Measurements from ENCODE around the gene BCL2L15. TPM values are rescaled to one million over a fixed set of nuclear protein-coding genes. Genes with fewer than 3 reads are reported as not detected.

BCL2L15 gene
- polyA plus RNA-seq, 2 donors: 4.2 to 4.6 TPM

DNA sequence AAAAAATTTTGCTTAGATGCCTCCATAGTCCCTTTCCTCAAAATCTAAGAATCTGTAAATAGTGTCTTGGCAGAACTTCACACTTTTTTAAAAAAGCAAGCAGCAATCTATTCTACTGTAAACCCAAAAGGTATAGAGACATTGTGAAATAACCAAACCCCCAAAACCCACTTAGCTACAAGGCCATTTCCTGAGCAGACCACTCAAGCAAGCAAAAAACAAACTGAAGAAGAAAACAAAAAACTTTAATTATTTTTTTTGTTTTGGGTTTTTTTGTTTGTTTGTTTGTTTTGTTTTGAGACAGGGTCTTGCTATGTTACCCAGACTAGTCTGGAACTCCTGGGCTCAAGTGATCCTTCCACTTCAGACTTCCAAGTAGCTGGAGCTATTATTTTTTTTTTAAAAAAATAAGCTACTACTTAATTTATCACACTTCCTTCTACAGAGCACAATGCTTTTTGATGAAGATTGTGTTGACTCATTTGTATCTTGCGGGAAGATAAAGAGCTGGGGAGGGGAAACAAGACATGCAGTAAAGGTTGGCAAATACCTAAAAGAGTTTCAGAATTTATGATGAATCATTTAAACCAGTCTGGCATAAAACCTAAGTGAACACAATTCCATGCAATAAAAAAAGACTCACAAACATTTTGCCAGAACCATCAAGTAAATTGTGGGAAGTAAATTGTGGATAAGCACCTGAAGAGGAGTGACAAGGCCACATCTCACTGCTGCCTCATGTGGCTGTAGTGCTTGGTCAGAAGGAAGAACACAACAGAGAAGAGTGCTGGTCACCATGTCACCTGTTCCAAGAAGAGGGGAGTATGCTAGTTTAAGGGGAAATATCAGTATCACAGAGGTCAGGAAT is 13.1 kb downstream of the BCL2L15 start:
- Histone ChIP-seq H3K36me3 (ENCODE audit: control insufficient read depth in 2 of 2, insufficient read depth in 2 of 2, low read length in 1 of 2) (no peaks in the 10 kb centered on the region), H3K27me3 (ENCODE audit: control insufficient read depth in 1 of 2, insufficient read depth in 2 of 2, low read length in 2 of 2) (no peaks in the 10 kb centered on the region), H3K4me3 (ENCODE audit: low read depth in 1 of 2, low read length in 2 of 2) (no peak overlapping the region), H3K4me1 (ENCODE audit: control insufficient read depth in 2 of 2, insufficient read depth in 2 of 2, low read length in 1 of 2) (no peaks in the 10 kb centered on the region), H3K27ac (ENCODE audit: low read depth in 2 of 2, low read length in 1 of 2) (peak overlapping the region; percentile 21 to 52), H3K9me3 (ENCODE audit: control insufficient read depth in 2 of 2, insufficient read depth in 1 of 2, low read depth in 1 of 2, low read length in 1 of 2) (no peaks in the 10 kb centered on the region)
- WGBS, 2 donors: 29% methylated on average over 1 of the region's 1 CpG

DNA sequence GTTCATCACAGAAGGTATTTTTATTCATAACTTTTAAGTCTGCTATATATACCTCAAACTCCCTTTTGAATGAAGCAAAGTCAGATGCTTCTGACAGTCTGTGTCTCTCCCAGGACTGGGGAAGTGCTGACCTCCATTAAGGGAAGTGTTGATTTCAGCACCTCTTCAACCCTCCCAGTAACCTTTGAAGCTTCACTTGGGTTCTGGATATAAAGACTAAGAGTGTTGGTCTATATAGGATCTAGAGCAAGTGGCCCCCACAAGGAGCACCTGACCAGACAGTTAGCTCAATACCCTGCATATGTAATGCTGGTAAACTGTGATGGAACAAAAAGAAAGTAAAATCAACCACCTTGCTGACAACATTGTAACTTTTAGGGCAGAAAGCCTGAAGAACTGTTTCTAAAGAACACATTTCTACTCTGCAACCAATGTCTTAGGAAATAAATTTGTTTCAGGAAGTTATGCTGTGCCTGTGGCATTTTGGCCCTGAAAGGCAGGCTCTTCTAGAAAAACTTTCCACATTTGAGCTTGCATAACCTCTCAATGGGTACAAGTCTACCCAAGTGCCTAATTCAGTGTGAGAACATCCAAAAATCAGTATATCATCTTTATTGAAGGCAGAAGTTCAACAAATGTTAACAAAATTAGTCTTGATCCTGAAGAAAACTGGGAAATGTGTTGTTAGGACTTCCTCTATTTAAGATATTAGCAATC is 15.0 kb downstream of the BCL2L15 start:
- no peaks in the 10 kb centered on the region for H3K9me3 ChIP-seq (ENCODE audit: control insufficient read depth in 2 of 2, insufficient read depth in 1 of 2, low read depth in 1 of 2, low read length in 1 of 2)
- peak overlapping the region; percentile 35 to 52 for H3K27ac ChIP-seq (ENCODE audit: low read depth in 2 of 2, low read length in 1 of 2)
- no peaks in the 10 kb centered on the region for H3K27me3 ChIP-seq (ENCODE audit: control insufficient read depth in 1 of 2, insufficient read depth in 2 of 2, low read length in 2 of 2)
- H3K36me3 ChIP-seq (ENCODE audit: control insufficient read depth in 2 of 2, insufficient read depth in 2 of 2, low read length in 1 of 2): no peaks in the 10 kb centered on the region
- no peak overlapping the region for H3K4me3 ChIP-seq (ENCODE audit: low read depth in 1 of 2, low read length in 2 of 2)
- H3K4me1 ChIP-seq (ENCODE audit: control insufficient read depth in 2 of 2, insufficient read depth in 2 of 2, low read length in 1 of 2): no peaks in the 10 kb centered on the region

DNA sequence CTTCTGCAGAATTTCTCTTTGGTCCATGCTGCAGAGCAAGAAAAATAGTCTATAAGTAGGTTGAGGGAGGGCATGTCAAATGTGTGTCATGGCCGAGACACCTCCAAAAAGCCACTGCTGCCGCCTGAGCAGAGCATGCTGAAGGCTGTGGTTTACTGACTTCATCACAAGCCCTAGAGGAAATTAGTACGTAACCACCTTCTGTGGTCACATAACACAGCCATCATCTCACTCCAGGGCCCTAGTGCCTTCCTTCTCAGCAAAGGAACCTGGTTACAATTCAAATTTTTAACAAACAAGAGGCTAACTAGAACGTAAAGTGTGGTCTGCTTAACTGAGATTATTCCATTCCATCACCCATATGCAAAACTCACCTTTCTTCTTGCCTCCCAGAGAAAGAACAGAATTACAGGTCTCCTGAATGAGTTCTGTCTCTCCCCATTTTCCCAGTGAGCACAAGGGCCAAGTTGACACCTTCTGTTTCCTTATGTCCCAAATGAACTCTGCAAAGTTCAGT is 15.7 kb downstream of the BCL2L15 start, which contains the start of gene PTPN22:
Gene PTPN22 (minus strand): TSS at position 116 of the 517 bp plus-strand sequence.
- no peak within 1 kb of the TSS for H3K4me3 ChIP-seq (ENCODE audit: low read depth in 1 of 2, low read length in 2 of 2)
- WGBS, 2 donors: 71 to 77% methylated on average over 4 of the region's 4 CpGs

DNA sequence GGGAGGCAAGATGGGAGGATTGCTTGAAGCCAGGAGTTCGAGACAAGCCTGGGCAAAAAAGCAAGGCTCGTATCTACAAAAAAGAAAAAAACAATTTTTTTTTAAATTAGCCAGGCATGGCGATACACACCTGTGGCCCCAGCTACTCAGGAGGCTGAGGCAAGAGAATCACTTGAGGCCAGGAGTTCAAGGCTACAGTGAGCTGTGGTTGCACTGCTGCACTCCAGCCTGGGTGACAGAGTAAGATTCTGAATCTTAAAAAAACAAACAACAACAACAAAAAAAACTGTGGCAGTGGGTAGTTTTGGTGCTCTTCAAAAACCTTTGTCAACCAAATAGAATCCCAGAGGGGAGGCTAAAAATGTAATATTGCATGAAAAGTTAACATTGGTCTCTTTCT is 16.6 kb downstream of the BCL2L15 start:
- no peaks in the 10 kb centered on the region for H3K36me3 ChIP-seq (ENCODE audit: control insufficient read depth in 2 of 2, insufficient read depth in 2 of 2, low read length in 1 of 2)
- H3K4me3 ChIP-seq (ENCODE audit: low read depth in 1 of 2, low read length in 2 of 2): no peak overlapping the region
- no peaks in the 10 kb centered on the region for H3K4me1 ChIP-seq (ENCODE audit: control insufficient read depth in 2 of 2, insufficient read depth in 2 of 2, low read length in 1 of 2)
- 83 to 85% methylated on average over 3 of the region's 3 CpGs for WGBS, 2 donors
- no peak overlapping the region for H3K27ac ChIP-seq (ENCODE audit: low read depth in 2 of 2, low read length in 1 of 2)
- H3K9me3 ChIP-seq (ENCODE audit: control insufficient read depth in 2 of 2, insufficient read depth in 1 of 2, low read depth in 1 of 2, low read length in 1 of 2): no peaks in the 10 kb centered on the region
- H3K27me3 ChIP-seq (ENCODE audit: control insufficient read depth in 1 of 2, insufficient read depth in 2 of 2, low read length in 2 of 2): no peaks in the 10 kb centered on the region

More for the DNA sequence above, 15.7 kb downstream of the BCL2L15 start, which contains the start of gene PTPN22:
- Histone ChIP-seq H3K27ac (ENCODE audit: low read depth in 2 of 2, low read length in 1 of 2) (peak within 1 kb of the TSS; percentile 35 to 52), H3K4me1 (ENCODE audit: control insufficient read depth in 2 of 2, insufficient read depth in 2 of 2, low read length in 1 of 2) (no peaks in the 10 kb centered on the region), H3K27me3 (ENCODE audit: control insufficient read depth in 1 of 2, insufficient read depth in 2 of 2, low read length in 2 of 2) (no peaks in the 10 kb centered on the region), H3K9me3 (ENCODE audit: control insufficient read depth in 2 of 2, insufficient read depth in 1 of 2, low read depth in 1 of 2, low read length in 1 of 2) (no peaks in the 10 kb centered on the region), H3K36me3 (ENCODE audit: control insufficient read depth in 2 of 2, insufficient read depth in 2 of 2, low read length in 1 of 2) (no peaks in the 10 kb centered on the region)

DNA sequence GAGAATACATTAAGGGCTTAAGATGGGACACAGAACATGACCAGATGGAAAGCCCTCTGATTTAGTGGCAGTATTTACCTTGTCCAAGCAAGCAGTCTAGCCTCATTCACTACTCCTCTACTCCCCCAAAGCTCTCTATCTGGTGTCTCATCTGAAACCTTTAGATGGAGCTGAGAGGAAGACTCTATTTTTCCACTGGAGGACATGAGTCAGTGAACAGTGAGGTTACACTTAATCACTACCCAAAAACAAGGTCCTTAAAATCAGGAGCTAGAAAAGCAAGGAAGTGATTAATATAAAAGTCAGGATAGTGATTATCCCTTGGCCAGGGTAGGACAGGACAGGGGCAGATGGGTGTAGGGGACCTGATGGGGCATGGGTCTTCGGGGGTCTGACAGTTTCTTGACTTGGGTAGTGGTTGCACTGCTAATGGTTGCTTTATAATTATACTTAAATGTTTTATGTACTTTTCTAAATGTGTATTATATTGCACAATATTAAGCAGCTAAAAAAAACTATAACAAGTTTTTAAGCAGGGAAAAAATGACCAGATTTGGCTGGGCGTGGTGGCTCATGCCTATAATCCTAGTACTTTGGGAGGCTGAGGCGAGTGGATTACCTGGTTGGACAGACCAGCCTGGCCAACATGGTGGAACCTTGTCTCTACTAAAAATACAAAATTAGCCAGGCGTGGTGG is 18.8 kb downstream of the BCL2L15 start:
- H3K4me3 ChIP-seq (ENCODE audit: low read depth in 1 of 2, low read length in 2 of 2): no peak overlapping the region
- 84% methylated on average over 4 of the region's 4 CpGs for WGBS, 2 donors
- H3K9me3 ChIP-seq (ENCODE audit: control insufficient read depth in 2 of 2, insufficient read depth in 1 of 2, low read depth in 1 of 2, low read length in 1 of 2): no peaks in the 10 kb centered on the region
- no peaks in the 10 kb centered on the region for H3K27me3 ChIP-seq (ENCODE audit: control insufficient read depth in 1 of 2, insufficient read depth in 2 of 2, low read length in 2 of 2)
- H3K36me3 ChIP-seq (ENCODE audit: control insufficient read depth in 2 of 2, insufficient read depth in 2 of 2, low read length in 1 of 2): no peaks in the 10 kb centered on the region
- H3K27ac ChIP-seq (ENCODE audit: low read depth in 2 of 2, low read length in 1 of 2): peak overlapping the region in 1 of 2 donors; percentile 37
- no peaks in the 10 kb centered on the region for H3K4me1 ChIP-seq (ENCODE audit: control insufficient read depth in 2 of 2, insufficient read depth in 2 of 2, low read length in 1 of 2)

DNA sequence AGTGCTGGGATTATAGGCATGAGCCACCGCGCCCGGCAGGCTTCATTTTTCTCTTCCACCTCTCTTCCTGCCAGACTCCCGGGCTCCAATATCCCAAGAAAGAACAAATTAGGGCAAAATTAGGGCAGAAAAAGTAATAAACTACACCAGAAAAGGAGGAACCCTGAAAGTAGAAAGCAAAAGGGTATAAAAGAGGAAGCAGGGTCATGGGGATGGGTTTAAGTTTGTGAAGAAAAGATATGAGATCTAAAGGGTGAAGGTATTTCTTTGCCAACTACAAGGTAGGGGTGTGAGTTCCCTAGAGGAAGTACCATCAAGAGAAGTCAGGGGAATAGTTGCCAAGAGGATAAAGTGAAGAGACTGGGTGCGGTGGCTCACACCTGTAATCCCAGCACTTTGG is 25.7 kb downstream of the BCL2L15 start:
- Histone ChIP-seq H3K27ac (ENCODE audit: low read depth in 2 of 2, low read length in 1 of 2) (no peak overlapping the region), H3K27me3 (ENCODE audit: control insufficient read depth in 1 of 2, insufficient read depth in 2 of 2, low read length in 2 of 2) (no peaks in the 10 kb centered on the region), H3K4me3 (ENCODE audit: low read depth in 1 of 2, low read length in 2 of 2) (no peak overlapping the region), H3K4me1 (ENCODE audit: control insufficient read depth in 2 of 2, insufficient read depth in 2 of 2, low read length in 1 of 2) (no peaks in the 10 kb centered on the region), H3K9me3 (ENCODE audit: control insufficient read depth in 2 of 2, insufficient read depth in 1 of 2, low read depth in 1 of 2, low read length in 1 of 2) (no peaks in the 10 kb centered on the region), H3K36me3 (ENCODE audit: control insufficient read depth in 2 of 2, insufficient read depth in 2 of 2, low read length in 1 of 2) (no peaks in the 10 kb centered on the region)
- WGBS, 2 donors: 90 to 92% methylated on average over 5 of the region's 5 CpGs

DNA sequence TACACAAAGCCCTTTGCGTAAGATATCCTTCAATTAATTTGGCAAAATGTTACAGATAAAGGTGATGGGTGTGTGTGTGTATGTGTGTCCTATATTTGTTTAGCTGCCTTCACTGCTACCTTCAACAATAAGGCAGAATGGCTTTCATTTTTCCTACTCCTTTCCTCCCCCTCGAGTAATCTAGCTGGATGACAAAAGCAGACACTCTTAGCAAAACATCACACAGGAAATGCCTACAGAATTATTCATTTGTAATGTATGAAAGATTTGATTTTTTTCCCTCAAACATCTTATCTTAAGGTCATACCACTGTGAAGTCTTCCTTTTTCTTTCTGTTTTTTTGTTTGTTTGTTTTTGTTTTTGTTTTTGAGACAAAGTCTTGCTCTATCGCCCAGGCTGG is 26.5 kb downstream of the BCL2L15 start:
- Histone ChIP-seq H3K9me3 (ENCODE audit: control insufficient read depth in 2 of 2, insufficient read depth in 1 of 2, low read depth in 1 of 2, low read length in 1 of 2) (no peaks in the 10 kb centered on the region), H3K27me3 (ENCODE audit: control insufficient read depth in 1 of 2, insufficient read depth in 2 of 2, low read length in 2 of 2) (no peaks in the 10 kb centered on the region), H3K36me3 (ENCODE audit: control insufficient read depth in 2 of 2, insufficient read depth in 2 of 2, low read length in 1 of 2) (no peaks in the 10 kb centered on the region), H3K4me1 (ENCODE audit: control insufficient read depth in 2 of 2, insufficient read depth in 2 of 2, low read length in 1 of 2) (no peaks in the 10 kb centered on the region), H3K4me3 (ENCODE audit: low read depth in 1 of 2, low read length in 2 of 2) (no peak overlapping the region), H3K27ac (ENCODE audit: low read depth in 2 of 2, low read length in 1 of 2) (no peak overlapping the region)
- WGBS, 2 donors: 70 to 71% methylated on average over 3 of the region's 3 CpGs

DNA sequence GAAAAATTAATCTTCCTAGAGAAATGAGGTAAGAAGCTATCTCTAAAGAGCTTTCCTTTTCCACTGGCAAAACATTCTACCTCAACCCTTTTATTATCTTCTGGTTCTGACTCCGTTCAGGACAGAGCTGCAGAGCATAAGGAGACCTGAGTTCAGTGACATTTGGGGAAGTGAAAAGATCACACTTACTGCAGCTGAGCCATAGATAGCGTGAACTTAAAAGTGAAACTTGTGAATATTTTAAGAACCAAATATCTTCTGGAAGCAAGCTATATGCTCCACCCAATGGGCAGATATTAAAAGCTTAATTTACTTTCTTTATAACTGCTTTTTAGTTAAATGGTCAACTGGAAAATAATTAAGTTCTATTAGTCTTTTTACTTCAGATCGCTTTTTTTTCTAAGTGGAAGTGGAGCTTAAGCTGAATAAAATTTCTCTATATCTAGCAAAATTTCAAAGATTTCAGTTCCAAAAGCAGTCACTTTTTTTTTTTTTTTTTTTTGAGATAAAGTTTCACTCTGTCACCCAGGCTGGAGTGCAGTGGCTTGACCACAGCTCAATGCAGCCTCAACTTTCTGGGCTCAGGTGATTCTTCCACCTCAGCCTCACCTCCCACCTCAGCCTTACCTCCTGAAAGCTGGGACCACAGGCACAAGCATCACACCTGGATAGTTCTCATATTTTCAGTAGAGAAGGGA is 27.8 kb downstream of the BCL2L15 start:
- WGBS, 2 donors: 56 to 69% methylated on average over 3 of the region's 3 CpGs
- Histone ChIP-seq H3K4me1 (ENCODE audit: control insufficient read depth in 2 of 2, insufficient read depth in 2 of 2, low read length in 1 of 2) (no peaks in the 10 kb centered on the region), H3K9me3 (ENCODE audit: control insufficient read depth in 2 of 2, insufficient read depth in 1 of 2, low read depth in 1 of 2, low read length in 1 of 2) (no peaks in the 10 kb centered on the region), H3K36me3 (ENCODE audit: control insufficient read depth in 2 of 2, insufficient read depth in 2 of 2, low read length in 1 of 2) (no peaks in the 10 kb centered on the region), H3K27me3 (ENCODE audit: control insufficient read depth in 1 of 2, insufficient read depth in 2 of 2, low read length in 2 of 2) (no peaks in the 10 kb centered on the region), H3K4me3 (ENCODE audit: low read depth in 1 of 2, low read length in 2 of 2) (no peak overlapping the region), H3K27ac (ENCODE audit: low read depth in 2 of 2, low read length in 1 of 2) (no peak overlapping the region)

DNA sequence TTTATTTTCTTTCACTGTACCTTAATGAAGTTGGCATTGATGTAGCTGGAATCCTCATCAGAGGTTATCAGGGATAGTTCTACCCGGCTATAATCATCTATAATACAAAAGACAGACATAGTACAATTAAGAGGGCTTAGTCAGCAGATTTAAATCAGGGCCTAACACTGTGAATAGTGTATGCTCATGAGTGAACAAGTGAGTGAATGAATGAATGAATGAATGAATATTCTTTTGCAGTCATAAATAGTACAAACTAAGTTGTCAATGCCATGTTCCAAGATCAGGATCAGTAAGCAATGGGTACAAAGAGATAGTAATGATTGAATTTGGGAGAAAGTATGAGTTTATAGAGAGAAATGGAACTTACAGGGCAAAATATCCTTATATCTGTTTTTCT is 28.4 kb downstream of the BCL2L15 start:
- Histone ChIP-seq H3K9me3 (ENCODE audit: control insufficient read depth in 2 of 2, insufficient read depth in 1 of 2, low read depth in 1 of 2, low read length in 1 of 2) (no peaks in the 10 kb centered on the region), H3K4me1 (ENCODE audit: control insufficient read depth in 2 of 2, insufficient read depth in 2 of 2, low read length in 1 of 2) (no peaks in the 10 kb centered on the region), H3K36me3 (ENCODE audit: control insufficient read depth in 2 of 2, insufficient read depth in 2 of 2, low read length in 1 of 2) (no peaks in the 10 kb centered on the region), H3K4me3 (ENCODE audit: low read depth in 1 of 2, low read length in 2 of 2) (no peak overlapping the region), H3K27ac (ENCODE audit: low read depth in 2 of 2, low read length in 1 of 2) (no peak overlapping the region), H3K27me3 (ENCODE audit: control insufficient read depth in 1 of 2, insufficient read depth in 2 of 2, low read length in 2 of 2) (no peaks in the 10 kb centered on the region)
- WGBS, 2 donors: 74 to 81% methylated on average over 1 of the region's 1 CpG

Data from esophagus (tissue), 2 donors.